Glutamatergic neuron (in vitro differentiated cells): ENCODE results near the gene NEDD4. TPM values are rescaled to one million over a fixed set of nuclear protein-coding genes. Genes with fewer than 3 reads are reported as not detected.
"Not testable (repeated sequence)": the region's sequence is repeated elsewhere in the genome, so short reads cannot be mapped to it uniquely, and the experiment has no call there.

ENCODE experiments used
- DNase-seq: peaks from one replicate; pipeline ENCODE4 v3.0.0; 2022
- H3K27ac Mint-ChIP-seq: one replicate; pipeline ENCODE4 v1.8.0; 2020; ENCODE audit warnings: mild to moderate bottlenecking, mixed read lengths, inconsistent platforms; ENCODE audit not compliant: unreplicated experiment
- H3K27me3 Mint-ChIP-seq: one replicate; pipeline ENCODE4 v1.8.0; 2020; ENCODE audit warnings: mild to moderate bottlenecking, moderate library complexity, mixed read lengths, inconsistent platforms; ENCODE audit not compliant: unreplicated experiment
- H3K36me3 Mint-ChIP-seq: one replicate; pipeline ENCODE4 v1.8.0; 2020; ENCODE audit warnings: mild to moderate bottlenecking, mixed read lengths, inconsistent platforms; ENCODE audit not compliant: unreplicated experiment
- H3K4me1 Mint-ChIP-seq: one replicate; pipeline ENCODE4 v1.8.0; 2020; ENCODE audit warnings: mild to moderate bottlenecking, low read depth, mixed read lengths, inconsistent platforms; ENCODE audit not compliant: unreplicated experiment
- H3K4me3 Mint-ChIP-seq: one replicate; pipeline ENCODE4 v1.8.0; 2020; ENCODE audit warnings: mild to moderate bottlenecking, mixed read lengths, inconsistent platforms; ENCODE audit not compliant: unreplicated experiment
- H3K9me3 Mint-ChIP-seq: one replicate; pipeline ENCODE4 v1.8.0; 2020; ENCODE audit warnings: mild to moderate bottlenecking, moderate library complexity, mixed read lengths, inconsistent platforms; ENCODE audit not compliant: unreplicated experiment
- total RNA-seq: library from RNA; stranded (reverse); fragmentation: NEBNext Ultra II Directional; extraction: Animal tissue kit (Norgen Biotek cat#: 25700); gene quantifications from one replicate; pipeline ENCODE4 v1.2.1, GENCODE V29; 2021; ENCODE audit not compliant: unreplicated experiment
- TF ChIP-seq, protein P1 (sequence below): fragments of 200-600 bp; sonication (generic); IDR thresholded peaks from one replicate; pipeline ENCODE4 v1.5.0; 2021; ENCODE audit not compliant: partially characterized antibody, unreplicated experiment

The NEDD4 gene
- total RNA-seq, 1 donor from 2014 or later, result 3.7 TPM

DNA sequence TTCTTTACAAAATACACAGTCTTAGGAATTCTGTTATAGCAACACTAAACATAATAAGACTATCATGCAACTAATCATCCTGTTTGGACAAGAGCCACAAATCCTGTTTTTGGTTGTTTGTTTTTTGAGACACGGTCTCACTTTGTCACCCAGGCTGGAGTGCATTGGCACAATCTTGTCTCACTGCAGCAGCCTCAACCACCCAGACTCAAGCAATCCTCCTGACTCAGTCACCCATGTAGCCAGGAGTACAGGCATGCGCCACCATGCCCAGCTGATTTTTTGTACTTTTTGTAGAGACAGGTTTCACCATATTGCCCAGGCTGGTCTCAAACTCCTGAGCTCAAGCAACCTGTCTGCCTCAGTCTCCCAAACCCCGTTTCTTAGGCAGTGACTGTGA lies 28.3 kb downstream of the NEDD4 start:
- no peak overlapping the region for H3K4me3 Mint-ChIP-seq
- no peak for DNase-seq
- H3K27ac Mint-ChIP-seq, result no peak overlapping the region
- H3K36me3 Mint-ChIP-seq, result no peaks in the 10 kb centered on the region
- TF ChIP-seq, protein P1, sequence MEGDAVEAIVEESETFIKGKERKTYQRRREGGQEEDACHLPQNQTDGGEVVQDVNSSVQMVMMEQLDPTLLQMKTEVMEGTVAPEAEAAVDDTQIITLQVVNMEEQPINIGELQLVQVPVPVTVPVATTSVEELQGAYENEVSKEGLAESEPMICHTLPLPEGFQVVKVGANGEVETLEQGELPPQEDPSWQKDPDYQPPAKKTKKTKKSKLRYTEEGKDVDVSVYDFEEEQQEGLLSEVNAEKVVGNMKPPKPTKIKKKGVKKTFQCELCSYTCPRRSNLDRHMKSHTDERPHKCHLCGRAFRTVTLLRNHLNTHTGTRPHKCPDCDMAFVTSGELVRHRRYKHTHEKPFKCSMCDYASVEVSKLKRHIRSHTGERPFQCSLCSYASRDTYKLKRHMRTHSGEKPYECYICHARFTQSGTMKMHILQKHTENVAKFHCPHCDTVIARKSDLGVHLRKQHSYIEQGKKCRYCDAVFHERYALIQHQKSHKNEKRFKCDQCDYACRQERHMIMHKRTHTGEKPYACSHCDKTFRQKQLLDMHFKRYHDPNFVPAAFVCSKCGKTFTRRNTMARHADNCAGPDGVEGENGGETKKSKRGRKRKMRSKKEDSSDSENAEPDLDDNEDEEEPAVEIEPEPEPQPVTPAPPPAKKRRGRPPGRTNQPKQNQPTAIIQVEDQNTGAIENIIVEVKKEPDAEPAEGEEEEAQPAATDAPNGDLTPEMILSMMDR, result no peak
- no peaks in the 10 kb centered on the region for H3K9me3 Mint-ChIP-seq
- no peaks in the 10 kb centered on the region for H3K27me3 Mint-ChIP-seq
- H3K4me1 Mint-ChIP-seq, result peaks cover 7% of the 10 kb centered on the region

DNA sequence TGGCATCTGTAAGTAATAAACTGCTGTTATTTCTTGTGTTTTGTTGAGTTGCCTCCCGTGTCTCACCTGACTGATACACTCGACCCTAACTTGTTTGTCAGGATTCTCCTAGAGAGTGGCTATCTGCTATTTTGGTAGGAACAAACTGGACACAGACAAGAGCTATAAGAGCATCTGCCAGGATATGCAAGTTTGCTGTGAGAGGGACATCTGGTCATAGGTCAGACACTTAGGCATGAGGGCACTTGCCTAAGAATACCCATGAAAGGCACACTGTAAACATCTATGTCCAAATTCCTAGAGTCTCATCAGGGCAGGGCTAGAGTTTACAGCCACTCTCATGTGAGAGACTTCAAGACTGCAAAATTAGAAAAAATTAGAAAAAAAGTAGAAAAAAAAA lies 32.5 kb downstream of the NEDD4 start:
- H3K4me3 Mint-ChIP-seq, result no peak overlapping the region

DNA sequence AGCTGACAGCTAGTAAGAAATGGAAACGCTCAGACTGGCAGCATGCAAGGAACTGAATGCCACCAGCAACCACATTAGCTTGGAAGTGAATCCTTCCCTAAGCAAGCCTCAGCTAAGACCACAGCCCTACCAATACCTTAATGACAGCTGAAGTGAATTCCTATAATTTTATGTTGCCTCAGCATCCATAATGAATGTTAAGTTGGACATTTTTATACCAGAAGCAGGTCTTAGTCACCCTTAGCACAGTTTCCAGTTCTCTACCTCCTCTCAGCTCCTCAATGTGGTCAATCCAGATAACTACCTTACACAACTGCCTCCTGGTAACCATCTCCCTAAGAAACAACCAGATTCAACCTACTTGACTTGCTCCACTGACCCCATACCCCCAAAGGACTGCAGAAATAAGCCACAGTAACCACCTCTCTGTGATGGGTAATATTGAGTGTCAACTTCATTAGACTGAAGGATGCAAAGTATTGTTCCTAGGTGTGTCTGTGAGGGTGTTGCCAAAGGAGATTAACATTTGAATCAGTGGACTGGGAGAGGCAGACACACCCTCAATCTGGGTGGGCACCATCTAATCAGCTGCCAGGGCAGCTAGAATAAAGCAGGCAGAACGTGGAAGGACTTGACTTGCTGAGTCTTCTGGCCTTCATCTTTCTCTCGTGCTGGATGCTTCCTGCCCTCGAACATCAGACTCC lies 33.5 kb downstream of the NEDD4 start:
- H3K4me1 Mint-ChIP-seq, result peaks cover 8% of the 10 kb centered on the region
- no peaks in the 10 kb centered on the region for H3K36me3 Mint-ChIP-seq
- no peak overlapping the region for H3K4me3 Mint-ChIP-seq
- H3K9me3 Mint-ChIP-seq, result no peaks in the 10 kb centered on the region
- H3K27me3 Mint-ChIP-seq, result no peaks in the 10 kb centered on the region
- TF ChIP-seq, protein P1, result no peak
- H3K27ac Mint-ChIP-seq, result no peak overlapping the region
- no peak for DNase-seq

More for the DNA sequence above, 32.5 kb downstream of the NEDD4 start:
- no peak for DNase-seq
- Mint-ChIP-seq H3K27me3 (no peaks in the 10 kb centered on the region), H3K9me3 (no peaks in the 10 kb centered on the region), H3K4me1 (peaks cover 8% of the 10 kb centered on the region), H3K27ac (no peak overlapping the region), H3K36me3 (no peaks in the 10 kb centered on the region)
- TF ChIP-seq, protein P1, result no peak

DNA sequence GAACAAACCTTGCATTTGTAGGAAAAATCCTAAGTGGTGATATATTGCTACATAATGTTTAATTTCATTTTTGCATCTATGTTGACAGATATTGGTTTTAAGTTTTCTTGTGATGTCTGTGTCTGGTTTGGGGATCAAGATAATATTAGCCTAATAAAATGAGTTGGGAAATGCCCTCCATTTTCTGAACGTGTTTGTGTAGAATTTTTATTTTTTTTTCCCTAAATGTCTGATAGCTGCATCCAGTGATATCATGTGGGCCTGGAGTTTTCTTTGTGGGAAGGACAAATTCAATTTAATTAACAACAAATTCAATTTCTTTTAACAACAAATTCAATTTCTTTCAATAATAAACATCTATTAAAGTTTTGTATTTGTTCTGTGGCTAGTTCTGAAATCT lies 35.1 kb downstream of the NEDD4 start:
- Mint-ChIP-seq H3K9me3 (no peaks in the 10 kb centered on the region), H3K4me3 (no peak overlapping the region), H3K4me1 (peaks cover 8% of the 10 kb centered on the region), H3K27me3 (no peaks in the 10 kb centered on the region), H3K27ac (no peak overlapping the region), H3K36me3 (no peaks in the 10 kb centered on the region)
- TF ChIP-seq, protein P1, result no peak
- DNase-seq, result no peak

DNA sequence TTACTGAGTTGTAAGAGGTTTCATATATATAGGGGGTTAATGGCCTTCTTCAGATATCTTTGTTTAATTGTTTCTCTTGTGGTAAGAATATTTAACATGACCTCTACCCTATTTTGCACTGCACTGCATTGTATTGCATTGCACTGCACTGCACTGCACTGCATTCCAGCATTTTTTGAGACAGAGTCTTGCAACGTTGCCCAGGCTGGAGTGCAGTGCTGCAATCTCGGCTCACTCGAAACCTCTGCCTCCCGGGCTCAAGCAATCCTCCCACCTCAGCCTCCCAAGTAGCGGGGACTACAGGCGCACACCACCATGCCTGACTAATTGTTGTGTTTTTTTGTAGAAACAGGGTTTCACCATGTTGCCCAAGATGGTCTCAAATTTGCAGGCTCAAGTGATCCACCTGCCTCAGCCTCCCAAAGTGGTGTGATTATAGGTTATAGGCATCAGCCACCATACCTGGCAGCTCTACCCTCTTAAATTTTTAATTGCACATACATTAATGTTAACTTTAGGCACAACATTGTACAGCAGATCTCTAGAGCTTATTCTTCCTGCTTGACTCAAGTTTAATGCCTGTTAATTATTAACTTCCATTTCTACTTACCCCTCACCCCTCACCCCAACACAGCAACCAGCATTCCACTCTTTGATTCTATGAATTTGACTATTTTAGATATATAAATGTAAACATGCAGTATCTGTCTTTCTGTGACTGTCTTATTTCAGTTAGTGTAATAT lies 38.4 kb downstream of the NEDD4 start:
- Mint-ChIP-seq H3K27ac (no peak overlapping the region), H3K36me3 (no peaks in the 10 kb centered on the region), H3K4me3 (no peak overlapping the region), H3K9me3 (peaks cover 4% of the 10 kb centered on the region), H3K27me3 (peaks cover 1% of the 10 kb centered on the region), H3K4me1 (peaks cover 1% of the 10 kb centered on the region)
- TF ChIP-seq, protein P1, result no peak
- no peak for DNase-seq

DNA sequence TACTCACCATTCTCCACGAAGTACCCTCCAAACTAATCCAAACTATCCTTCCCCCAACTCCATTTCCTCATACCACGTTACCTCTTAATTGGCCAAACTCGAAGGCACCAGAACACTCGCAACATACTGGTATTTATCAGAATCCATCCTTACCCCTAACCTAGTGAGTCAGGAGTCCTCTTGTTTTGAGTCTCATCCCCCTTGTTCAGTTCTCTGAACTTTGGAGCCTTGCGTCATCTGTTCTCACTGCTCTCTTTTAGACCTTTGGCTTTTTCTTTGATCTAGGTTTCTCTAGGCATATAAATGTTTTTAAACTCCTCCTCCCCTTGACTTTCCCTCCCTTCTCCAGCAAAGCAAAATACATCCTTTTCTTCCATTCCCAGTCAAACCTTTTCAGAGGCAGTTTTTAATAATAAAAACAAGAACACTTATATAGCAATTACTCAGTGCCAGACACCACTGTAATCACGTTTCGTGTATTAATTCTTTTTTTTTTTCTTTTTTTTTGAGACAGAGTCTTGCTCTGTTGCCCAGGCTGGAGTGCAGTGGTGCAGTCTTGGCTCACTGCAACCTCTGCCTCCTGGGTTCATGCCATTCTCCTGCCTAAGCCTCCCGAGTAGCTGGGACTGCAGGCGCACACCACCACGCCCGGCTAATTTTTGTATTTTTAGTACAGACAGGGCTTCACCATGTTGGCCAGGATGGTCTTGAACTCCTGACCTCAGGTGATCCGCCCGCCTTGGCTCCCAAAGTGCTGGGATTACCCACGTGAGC lies 40.7 kb downstream of the NEDD4 start:
- H3K4me1 Mint-ChIP-seq, H3K4me3 Mint-ChIP-seq, H3K27me3 Mint-ChIP-seq, DNase-seq, H3K9me3 Mint-ChIP-seq, H3K36me3 Mint-ChIP-seq, H3K27ac Mint-ChIP-seq: not testable (repeated sequence)

DNA sequence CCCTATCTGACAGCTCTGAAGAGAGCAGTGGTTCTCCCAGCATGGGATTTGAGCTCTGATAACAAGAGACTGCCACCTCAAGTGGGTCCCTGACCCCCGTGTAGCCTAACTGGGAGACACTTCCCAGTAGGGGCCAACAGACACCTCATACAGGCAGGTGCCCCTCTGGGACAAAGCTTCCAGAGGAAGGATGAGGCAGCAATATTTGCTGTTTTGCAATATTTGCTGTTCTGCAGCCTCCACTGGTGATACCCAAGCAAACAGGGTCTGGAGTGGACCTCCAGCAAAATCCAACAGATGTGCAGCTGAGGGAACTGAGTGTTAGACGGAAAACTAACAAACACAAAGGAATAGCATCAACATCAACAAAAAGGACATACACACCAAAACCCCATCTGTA lies 48.8 kb downstream of the NEDD4 start:
- H3K4me1 Mint-ChIP-seq, H3K27ac Mint-ChIP-seq, H3K4me3 Mint-ChIP-seq, H3K27me3 Mint-ChIP-seq, H3K9me3 Mint-ChIP-seq, DNase-seq, H3K36me3 Mint-ChIP-seq: not testable (repeated sequence)
